Upper lobe of right lung (tissue), 1 donor: Measurements from ENCODE around the gene OR2T35. TPM values are rescaled to one million over a fixed set of nuclear protein-coding genes. Genes with fewer than 3 reads are reported as not detected.

Experiments used
- ATAC-seq: fragments of 200-7000 bp; cut with Tn5 transposase; one replicate; pipeline ENCODE4 v1.9.1; 2020; ENCODE audit warnings: mild to moderate bottlenecking, moderate library complexity
- DNase-seq: peaks from one replicate; pipeline ENCODE4 v3.0.0-alpha.2; 2020
- H3K27ac ChIP-seq: fragments of 200-600 bp; one replicate; pipeline ENCODE4 v1.8.0; 2022
- H3K27me3 ChIP-seq: fragments of 200-600 bp; one replicate; pipeline ENCODE4 v1.8.0; 2022; ENCODE audit warnings: mild to moderate bottlenecking
- H3K36me3 ChIP-seq: fragments of 200-600 bp; one replicate; pipeline ENCODE4 v1.8.0; 2022
- H3K4me1 ChIP-seq: fragments of 200-600 bp; one replicate; pipeline ENCODE4 v1.8.0; 2022
- H3K4me3 ChIP-seq: fragments of 200-600 bp; one replicate; pipeline ENCODE4 v1.8.0; 2022; ENCODE audit warnings: mild to moderate bottlenecking
- H3K9me3 ChIP-seq: fragments of 200-600 bp; one replicate; pipeline ENCODE4 v1.8.0; 2022
- CTCF ChIP-seq: fragments of 200-600 bp; IDR thresholded peaks from one replicate; pipeline ENCODE4 v1.8.0; 2022; ENCODE audit warnings: antibody characterized with exemption
- intact Hi-C: fragments of 100-400 bp; cut with DNase I; formaldehyde crosslinking; loops from one replicate; pipeline ENCODE4 v1.11.0; 2022
- total RNA-seq: library from RNA; stranded (reverse); fragmentation: NEBNext Ultra II Directional; extraction: Animal tissue kit (Norgen Biotek cat#: 25700); gene quantifications from one replicate; pipeline ENCODE4 v1.2.1, GENCODE V29; 2021
- donor health status: DM: no; HTN: yes; CAD: no; lungs with severe emphysema.

Gene OR2T35
- total RNA-seq, 1 donor from 2014 or later, result not detected

GRCh38 chr1:248589334-248589733, 55.7 kb downstream of the OR2T35 start:
- Histone ChIP-seq H3K27me3 (no peaks in the 10 kb centered on the region), H3K27ac (no peak overlapping the region), H3K9me3 (no peaks in the 10 kb centered on the region), H3K4me3 (no peak overlapping the region), H3K4me1 (no peaks in the 10 kb centered on the region), H3K36me3 (no peaks in the 10 kb centered on the region)
- no peak for TF ChIP-seq CTCF
- no peak for DNase-seq
- ATAC-seq, result no peak
- intact Hi-C loops, result no loop called here

Other genes starting within 250 kb of the OR2T35 start
- gene OR2T1, start 242.2 kb downstream of the OR2T35 start, total RNA-seq, result not detected
- gene OR2T2, start 199.6 kb downstream of the OR2T35 start, total RNA-seq, result not detected
- not detected for gene OR2T3, start 171.9 kb downstream of the OR2T35 start, total RNA-seq
- not detected for gene OR2T5, start 156.7 kb downstream of the OR2T35 start, total RNA-seq
- not detected for gene OR2G6, start 137.2 kb downstream of the OR2T35 start, total RNA-seq
- not detected for gene OR2T29, start 82.5 kb downstream of the OR2T35 start, total RNA-seq
- gene OR2T34, start 70.5 kb downstream of the OR2T35 start, total RNA-seq, result not detected
- not detected for gene OR2T10, start 47.6 kb downstream of the OR2T35 start, total RNA-seq
- not detected for gene OR2T11, start 10.2 kb downstream of the OR2T35 start, total RNA-seq
- gene OR2T27, start 10.2 kb upstream of the OR2T35 start, total RNA-seq, result not detected
- gene OR14I1, start 57.5 kb upstream of the OR2T35 start, total RNA-seq, result not detected
- gene LYPD8, start 110.5 kb upstream of the OR2T35 start, total RNA-seq, result not detected
- gene SH3BP5L, start 180.6 kb upstream of the OR2T35 start, total RNA-seq, result 21.3 TPM
- 38.1 TPM for gene ZNF672, start 192.9 kb upstream of the OR2T35 start, total RNA-seq
- gene ZNF692, start 213.8 kb upstream of the OR2T35 start, total RNA-seq, result 38.1 TPM